ENCODE data around the gene THSD4. TPM values are rescaled to one million over a fixed set of nuclear protein-coding genes. Genes with fewer than 3 reads are reported as not detected.

THSD4 gene
- polyA plus RNA-seq, 1 donor (not counting 4 experiments of a cell fraction or from before 2014, with no cell fraction given): 24.5 TPM

DNA sequence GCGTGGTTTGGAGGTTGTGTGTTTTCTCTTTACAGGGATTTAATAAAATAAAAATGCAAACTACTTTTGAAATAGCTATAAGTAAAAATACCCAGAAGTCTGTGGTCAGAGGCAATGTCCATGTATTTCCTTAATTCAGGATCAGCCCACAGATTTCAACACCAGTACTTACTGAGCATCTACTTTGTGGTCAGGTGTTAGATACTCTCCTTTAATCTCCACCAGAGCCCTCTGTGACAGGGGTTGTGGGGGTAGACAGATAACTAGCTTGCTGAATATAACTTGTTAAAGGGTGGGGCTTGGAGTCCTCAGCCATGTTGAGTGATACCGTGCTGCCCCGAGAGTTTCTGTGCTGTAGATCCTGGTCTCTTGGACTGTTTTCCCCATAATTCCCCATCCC lies 451.0 kb downstream of the THSD4 start:
- FAIRE-seq: no peak
- no peak overlapping the region for H3K27ac ChIP-seq (ENCODE audit: control insufficient read depth, insufficient read depth, low read length)
- H3K4me3 ChIP-seq (ENCODE audit: control insufficient read depth in 2 of 3, extremely low read depth in 1 of 3, insufficient read depth in 2 of 3, low read depth in 1 of 3, low read length in 3 of 3): no peak overlapping the region

DNA sequence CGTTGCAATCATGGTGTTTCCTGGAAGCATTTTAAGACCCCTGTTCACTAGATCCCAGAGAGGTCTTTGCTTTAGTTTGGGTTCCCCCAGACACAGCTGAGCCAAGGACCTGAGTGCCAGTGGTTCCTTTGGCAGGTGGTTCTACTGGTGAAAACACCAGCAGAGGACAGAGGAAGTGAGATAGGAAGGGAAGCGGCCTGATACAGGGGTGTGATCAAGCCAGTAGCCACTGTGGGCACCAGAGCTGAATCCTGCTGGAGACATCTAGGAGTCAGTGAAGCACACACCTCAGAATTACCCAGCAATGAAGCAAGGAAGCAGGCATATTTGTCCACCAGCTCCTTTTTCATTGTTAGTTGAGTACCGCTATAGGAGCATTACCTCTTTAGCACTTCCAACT lies 451.9 kb downstream of the THSD4 start:
- Histone ChIP-seq H3K36me3 (ENCODE audit: control insufficient read depth in 2 of 2, extremely low read depth in 1 of 2, insufficient read depth in 2 of 2, low read length in 2 of 2) (peaks cover 0 to 3% of the 10 kb centered on the region in 2 experiments), H3K9me1 (ENCODE audit: control insufficient read depth, extremely low read depth, insufficient read depth, low read length) (no peaks in the 10 kb centered on the region), H3K27me3 (ENCODE audit: control insufficient read depth, extremely low read depth, insufficient read depth, low read length) (no peaks in the 10 kb centered on the region), H3K4me2 (ENCODE audit: control insufficient read depth, extremely low read depth, insufficient read depth, low read depth, low read length) (no peak overlapping the region), H2AFZ (ENCODE audit: control insufficient read depth, low read length) (no peak overlapping the region), H3K4me3 (ENCODE audit: control insufficient read depth in 2 of 3, extremely low read depth in 1 of 3, insufficient read depth in 2 of 3, low read depth in 1 of 3, low read length in 3 of 3) (no peak overlapping the region), H3K9ac (ENCODE audit: control insufficient read depth, extremely low read depth, insufficient read depth, low read length) (no peak overlapping the region), H4K20me1 (ENCODE audit: control insufficient read depth, extremely low read depth, insufficient read depth, low read length) (no peaks in the 10 kb centered on the region), H3K79me2 (ENCODE audit: control insufficient read depth, insufficient read depth, low read length) (no peaks in the 10 kb centered on the region), H3K9me3 (ENCODE audit: control insufficient read depth, low read depth, low read length) (no peaks in the 10 kb centered on the region), H3K27ac (ENCODE audit: control insufficient read depth, insufficient read depth, low read length) (no peak overlapping the region), H3K4me1 (ENCODE audit: control insufficient read depth, extremely low read depth, insufficient read depth, low read length) (peaks cover 39% of the 10 kb centered on the region)
- DNase-seq (ENCODE audit: low read depth, low spot score) (no peak), FAIRE-seq (no peak)
- dilution Hi-C loops (cut with MboI; ENCODE audit: extremely low pct_ligation_motif_present, low sequenced_read_pairs): no loop called here
- TF ChIP-seq, protein P1, sequence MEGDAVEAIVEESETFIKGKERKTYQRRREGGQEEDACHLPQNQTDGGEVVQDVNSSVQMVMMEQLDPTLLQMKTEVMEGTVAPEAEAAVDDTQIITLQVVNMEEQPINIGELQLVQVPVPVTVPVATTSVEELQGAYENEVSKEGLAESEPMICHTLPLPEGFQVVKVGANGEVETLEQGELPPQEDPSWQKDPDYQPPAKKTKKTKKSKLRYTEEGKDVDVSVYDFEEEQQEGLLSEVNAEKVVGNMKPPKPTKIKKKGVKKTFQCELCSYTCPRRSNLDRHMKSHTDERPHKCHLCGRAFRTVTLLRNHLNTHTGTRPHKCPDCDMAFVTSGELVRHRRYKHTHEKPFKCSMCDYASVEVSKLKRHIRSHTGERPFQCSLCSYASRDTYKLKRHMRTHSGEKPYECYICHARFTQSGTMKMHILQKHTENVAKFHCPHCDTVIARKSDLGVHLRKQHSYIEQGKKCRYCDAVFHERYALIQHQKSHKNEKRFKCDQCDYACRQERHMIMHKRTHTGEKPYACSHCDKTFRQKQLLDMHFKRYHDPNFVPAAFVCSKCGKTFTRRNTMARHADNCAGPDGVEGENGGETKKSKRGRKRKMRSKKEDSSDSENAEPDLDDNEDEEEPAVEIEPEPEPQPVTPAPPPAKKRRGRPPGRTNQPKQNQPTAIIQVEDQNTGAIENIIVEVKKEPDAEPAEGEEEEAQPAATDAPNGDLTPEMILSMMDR (optimal IDR thresholded peaks at IDR 0.05 in 1 of 3, IDR thresholded peaks at IDR 0.05 in 1 of 3, conservative IDR thresholded peaks at IDR 0.05 in 1 of 3; ENCODE audit: extremely low read depth in 1 of 3, insufficient read depth in 2 of 3, low read length in 3 of 3): no peak
- no peak for TF ChIP-seq EZH2 (IDR thresholded peaks at IDR 0.05; ENCODE audit: low read length)

More for the DNA sequence above, 451.0 kb downstream of the THSD4 start:
- Histone ChIP-seq H3K9me3 (ENCODE audit: control insufficient read depth, low read depth, low read length) (no peaks in the 10 kb centered on the region), H3K79me2 (ENCODE audit: control insufficient read depth, insufficient read depth, low read length) (no peaks in the 10 kb centered on the region), H2AFZ (ENCODE audit: control insufficient read depth, low read length) (no peak overlapping the region), H3K9me1 (ENCODE audit: control insufficient read depth, extremely low read depth, insufficient read depth, low read length) (no peaks in the 10 kb centered on the region), H3K4me2 (ENCODE audit: control insufficient read depth, extremely low read depth, insufficient read depth, low read depth, low read length) (no peak overlapping the region), H3K9ac (ENCODE audit: control insufficient read depth, extremely low read depth, insufficient read depth, low read length) (no peak overlapping the region), H4K20me1 (ENCODE audit: control insufficient read depth, extremely low read depth, insufficient read depth, low read length) (no peaks in the 10 kb centered on the region), H3K4me1 (ENCODE audit: control insufficient read depth, extremely low read depth, insufficient read depth, low read length) (peaks cover 39% of the 10 kb centered on the region), H3K36me3 (ENCODE audit: control insufficient read depth in 2 of 2, extremely low read depth in 1 of 2, insufficient read depth in 2 of 2, low read length in 2 of 2) (peaks cover 0 to 3% of the 10 kb centered on the region in 2 experiments), H3K27me3 (ENCODE audit: control insufficient read depth, extremely low read depth, insufficient read depth, low read length) (no peaks in the 10 kb centered on the region)
- no peak for DNase-seq (ENCODE audit: low read depth, low spot score)
- dilution Hi-C loops (cut with MboI; ENCODE audit: extremely low pct_ligation_motif_present, low sequenced_read_pairs): no loop called here
- TF ChIP-seq, protein P1 (optimal IDR thresholded peaks at IDR 0.05 in 1 of 3, IDR thresholded peaks at IDR 0.05 in 1 of 3, conservative IDR thresholded peaks at IDR 0.05 in 1 of 3; ENCODE audit: extremely low read depth in 1 of 3, insufficient read depth in 2 of 3, low read length in 3 of 3): no peak
- TF ChIP-seq EZH2 (IDR thresholded peaks at IDR 0.05; ENCODE audit: low read length): no peak
